SK-N-SH (cell line): ENCODE results near the gene P4HA1. TPM values are rescaled to one million over a fixed set of nuclear protein-coding genes. Genes with fewer than 3 reads are reported as not detected.
A peak's percentile ranks its signal among the peaks of the same experiment; 100 is the strongest.

Experiments used
- CTCF ChIA-PET: fragments of 300-600, 350-600 bp; formaldehyde crosslinking; extraction: SDS; loops from one replicate; lab custom pipeline; 2021; lab: Yijun Ruan, JAX
- POLR2A ChIA-PET: fragments of 350-600 bp; sonication (Branson Sonifier 250); formaldehyde crosslinking; extraction: SDS; loops from one replicate; lab custom pipeline; 2020; ENCODE audit warnings: antibody characterized with exemption, inconsistent platforms; lab: Yijun Ruan, JAX
- DNase-seq: peaks from one replicate; pipeline ENCODE4 v3.0.0; 2012
- H2AFZ ChIP-seq: fragments of 200-600 bp; sonication (generic); 2 replicates; pipeline ENCODE4 v1.8.1; 2016; ENCODE audit warnings: antibody characterized with exemption, mild to moderate bottlenecking, low read depth
- H3F3A ChIP-seq: fragments of 200-600 bp; sonication (generic); replicated peaks from 2 replicates; pipeline ENCODE3; 2016; ENCODE audit warnings: antibody characterized with exemption, mild to moderate bottlenecking; ENCODE audit not compliant: insufficient read depth
- H3K27ac ChIP-seq, 2 experiments: fragments of 200-500 bp in 1 of 2; fragments of 200-600 bp in 1 of 2; sonication (Bioruptor generic) in 1 of 2; sonication (generic), shearing (Covaris generic) in 1 of 2; 2 replicates each; pipeline versions ENCODE4 v1.5.1 to v1.6.1; 2014 to 2016; ENCODE audit warnings: low read depth in 2 of 2, inconsistent platforms in 1 of 2, low read length in 1 of 2, mild to moderate bottlenecking in 1 of 2, mixed read lengths in 1 of 2
- H3K27me3 ChIP-seq: fragments of 200-600 bp; sonication (generic), shearing (Covaris generic); 2 replicates; pipeline ENCODE4 v1.6.1; 2016; ENCODE audit warnings: mixed run types; ENCODE audit not compliant: insufficient read depth
- H3K36me3 ChIP-seq, 2 experiments: fragments of 200-500 bp in 1 of 2; fragments of 200-600 bp in 1 of 2; sonication (Bioruptor generic) in 1 of 2; sonication (generic) in 1 of 2; replicated peaks in 1 of 2; 2 replicates each; pipeline versions ENCODE3 to v1.5.1; 2014 to 2016; ENCODE audit warnings: low read length in 1 of 2, mild to moderate bottlenecking in 1 of 2; ENCODE audit not compliant: insufficient read depth in 2 of 2, control insufficient read depth in 1 of 2
- H3K4me1 ChIP-seq, 2 experiments: fragments of 200-500 bp in 1 of 2; fragments of 200-600 bp in 1 of 2; sonication (Bioruptor generic) in 1 of 2; sonication (generic), shearing (Covaris generic) in 1 of 2; 2 replicates each; pipeline versions ENCODE4 v1.5.1 to v1.6.1; 2014 to 2016; ENCODE audit warnings: low read depth in 1 of 2, low read length in 1 of 2, mixed run types in 1 of 2; ENCODE audit not compliant: insufficient read depth in 2 of 2, control insufficient read depth in 1 of 2
- H3K4me2 ChIP-seq: fragments of 200-600 bp; sonication (generic), shearing (Covaris generic); 2 replicates; pipeline ENCODE4 v1.6.1; 2017; ENCODE audit warnings: mixed run types
- H3K4me3 ChIP-seq, 2 experiments: fragments of 200-500 bp in 1 of 2; fragments of 200-600 bp in 1 of 2; sonication (Bioruptor generic) in 1 of 2; sonication (generic), shearing (Covaris generic) in 1 of 2; 2 replicates each; pipeline versions ENCODE4 v1.5.1 to v1.8.1; 2014 to 2016; ENCODE audit warnings: low read depth in 2 of 2, inconsistent platforms in 1 of 2, low read length in 1 of 2, mild to moderate bottlenecking in 1 of 2, mixed read lengths in 1 of 2, moderate library complexity in 1 of 2
- H3K79me2 ChIP-seq: fragments of 200-600 bp; sonication (generic); 2 replicates; pipeline ENCODE4 v1.8.1; 2017; ENCODE audit warnings: mild to moderate bottlenecking; ENCODE audit not compliant: insufficient read depth
- H3K9ac ChIP-seq: fragments of 200-600 bp; sonication (generic); 2 replicates; pipeline ENCODE4 v1.6.1; 2017; ENCODE audit warnings: mixed run types
- H3K9me2 ChIP-seq: fragments of 200-600 bp; sonication (generic); 2 replicates; pipeline ENCODE4 v1.6.1; 2017; ENCODE audit warnings: mixed run types
- H3K9me3 ChIP-seq: fragments of 200-600 bp; sonication (generic); 2 replicates; pipeline ENCODE4 v1.6.1; 2017; ENCODE audit warnings: mixed run types, mild to moderate bottlenecking, moderate library complexity
- H4K20me1 ChIP-seq: fragments of 200-600 bp; sonication (generic); 2 replicates; pipeline ENCODE4 v1.6.1; 2017; ENCODE audit warnings: mild to moderate bottlenecking, mixed run types; ENCODE audit not compliant: insufficient read depth
- CHD2 ChIP-seq: fragments of 150-350 bp; IDR thresholded peaks from 2 replicates; pipeline ENCODE4 v1.6.1; 2018; ENCODE audit warnings: low read length; ENCODE audit not compliant: partially characterized antibody
- CTCF ChIP-seq: fragments of 200-600 bp; sonication (generic); IDR thresholded peaks from 2 replicates; pipeline ENCODE4 v1.6.1; 2017; ENCODE audit warnings: antibody characterized with exemption, mild to moderate bottlenecking, moderate library complexity
- ELF1 ChIP-seq: IDR thresholded peaks from 2 replicates; pipeline ENCODE4 v1.4.0; 2012
- EP300 ChIP-seq, 2 experiments: IDR thresholded peaks; 2 replicates each; pipeline versions ENCODE4 v1.4.0 to v1.6.1; 2012; ENCODE audit warnings: borderline replicate concordance in 1 of 2, low read depth in 1 of 2, low read length in 1 of 2
- EZH2phosphoT487 ChIP-seq: fragments of 200-600 bp; sonication (generic); IDR thresholded peaks from 2 replicates; pipeline ENCODE4 v1.6.1; 2017; ENCODE audit warnings: low read depth, mixed run types, mild to moderate bottlenecking, antibody characterized with exemption, moderate library complexity, borderline replicate concordance
- FOSL2 ChIP-seq: IDR thresholded peaks from 2 replicates; pipeline ENCODE4 v1.4.0; 2012; ENCODE audit warnings: low read depth, mild to moderate bottlenecking, moderate library complexity, borderline replicate concordance
- FOXJ3 ChIP-seq: sonication (generic); formaldehyde crosslinking; IDR thresholded peaks from 2 replicates; pipeline ENCODE4 v1.5.1; 2020; ENCODE audit warnings: mild to moderate bottlenecking, missing genetic modification reagents
- GATA2 ChIP-seq: sonication (generic); formaldehyde crosslinking; IDR thresholded peaks from 2 replicates; pipeline ENCODE4 v1.5.0; 2020; ENCODE audit warnings: mild to moderate bottlenecking, missing genetic modification reagents
- MAX ChIP-seq: IDR thresholded peaks from 2 replicates; pipeline ENCODE4 v1.4.0; 2012; ENCODE audit warnings: low read depth
- MXI1 ChIP-seq: IDR thresholded peaks from 2 replicates; pipeline ENCODE4 v1.6.1; 2012; ENCODE audit warnings: mild to moderate bottlenecking, low read depth, low read length, improper control_type of control experiment
- NRF1 ChIP-seq: IDR thresholded peaks from 2 replicates; pipeline ENCODE4 v1.6.1; 2012; ENCODE audit warnings: low read depth, mild to moderate bottlenecking, low read length
- POLR2AphosphoS5 ChIP-seq: IDR thresholded peaks from 2 replicates; pipeline ENCODE4 v1.6.1; 2012; ENCODE audit warnings: low read depth, low read length
- RCOR1 ChIP-seq: fragments of 150-350 bp; IDR thresholded peaks from 2 replicates; pipeline ENCODE4 v1.6.1; 2017; ENCODE audit warnings: antibody characterized with exemption, low read length
- RFX5 ChIP-seq: IDR thresholded peaks from 2 replicates; pipeline ENCODE4 v1.6.1; 2012; ENCODE audit warnings: mild to moderate bottlenecking, improper control_type of control experiment, low read length
- TAF1 ChIP-seq: IDR thresholded peaks from 2 replicates; pipeline ENCODE4 v1.6.1; 2012; ENCODE audit warnings: low read depth, mild to moderate bottlenecking, low read length, moderate library complexity, borderline replicate concordance
- TCF12 ChIP-seq: IDR thresholded peaks from 2 replicates; pipeline ENCODE4 v1.4.0; 2012
- TEAD4 ChIP-seq: IDR thresholded peaks from 2 replicates; pipeline ENCODE4 v1.4.0; 2012; ENCODE audit warnings: mild to moderate bottlenecking, borderline replicate concordance; ENCODE audit not compliant: insufficient read depth
- USF1 ChIP-seq: IDR thresholded peaks from 2 replicates; pipeline ENCODE4 v1.4.0; 2012; ENCODE audit warnings: low read depth, borderline replicate concordance
- USF2 ChIP-seq: fragments of 150-350 bp; IDR thresholded peaks from 2 replicates; pipeline ENCODE4 v1.6.1; 2017; ENCODE audit warnings: antibody characterized with exemption, low read length, low read depth, borderline replicate concordance
- WGBS: methylation state at CpG from one replicate; pipeline ENCODE4 v1.1.6; 2017; ENCODE audit warnings: low lambda C conversion rate; 5-methylcytosine and 5-hydroxymethylcytosine counted together
- polyA plus RNA-seq, 3 experiments: library from polyadenylated mRNA; depleted of rRNA; stranded (reverse); fragments of >200 nt; gene quantifications; 2 replicates each; pipeline ENCODE4 v1.2.3, GENCODE V29; 2012

The P4HA1 gene
- polyA plus RNA-seq, 1 of the 3 experiments (the other 2 are of a cell fraction), result 34.8 TPM

GRCh38 chr10:73097305-73097670 is 622 bp upstream of the P4HA1 start:
- no peaks in the 10 kb centered on the region for H4K20me1 ChIP-seq
- peaks cover 35% of the 10 kb centered on the region for H3K79me2 ChIP-seq
- H3K4me1 ChIP-seq, result peaks cover 4% of the 10 kb centered on the region in 2 experiments; a peak in 3 of 4 replicates
- peak overlapping the region; percentile 87 for H2AFZ ChIP-seq
- peak overlapping the region; percentile 68 for H3K9ac ChIP-seq
- peak overlapping the region; percentile 91 to 97 for H3K27ac ChIP-seq
- peaks cover 29% of the 10 kb centered on the region for H3F3A ChIP-seq
- no peaks in the 10 kb centered on the region for H3K27me3 ChIP-seq
- no peaks in the 10 kb centered on the region for H3K9me3 ChIP-seq
- peak overlapping the region; percentile 44 to 87 for H3K4me3 ChIP-seq
- peak overlapping the region; percentile 61 for H3K4me2 ChIP-seq
- TF ChIP-seq GATA2 (CRISPR knock-in tag) (peak; percentile 32; the same call in 1 of the 2 replicates), RFX5 (no peak)
- TF ChIP-seq, all 33 proteins: peak for 1
- ChIA-PET POLR2A (interaction anchor here (1.0 to 2.7 kb wide), 3 partner anchors 9 to 405 kb away, joined by 3 to 16 read pairs (median 3); partner anchors contain the start of genes MCU and NUDT13), CTCF (interaction anchor here (0.6 to 2.2 kb wide), 9 partner anchors 9 to 62 kb away, joined by 3 to 19 read pairs (median 3); partner anchors contain the start of gene NUDT13)
- H3K36me3 ChIP-seq, result no peaks in the 10 kb centered on the region
- peak; percentile 12 for DNase-seq
- no peaks in the 10 kb centered on the region for H3K9me2 ChIP-seq
- 59% methylated on average over 4 of the region's 4 CpGs for WGBS

- H3K9me3 ChIP-seq, result no peaks in the 10 kb centered on the region
- H3K4me3 ChIP-seq, result peak overlapping the region; percentile 84 to 87
- H3K4me2 ChIP-seq, result peak overlapping the region; percentile 88
- 2% methylated on average over 25 of the region's 29 CpGs for WGBS
- H3K36me3 ChIP-seq, result peaks cover 0 to 4% of the 10 kb centered on the region in 2 experiments
- H3K9me2 ChIP-seq, result no peaks in the 10 kb centered on the region
- DNase-seq, result peak; percentile 59
- ChIA-PET CTCF (interaction anchor here (0.7 to 2.2 kb wide), 11 partner anchors 13 to 732 kb away, joined by 3 to 19 read pairs (median 3); partner anchors contain the start of gene NUDT13), POLR2A (interaction anchor here (1.5 to 2.7 kb wide), 2 partner anchors 14 to 404 kb away, joined by 3 to 16 read pairs; partner anchors contain the start of genes MCU and NUDT13)
- no peaks in the 10 kb centered on the region for H3K27me3 ChIP-seq
- H2AFZ ChIP-seq, result peak overlapping the region; percentile 80
- TF ChIP-seq FOSL2 (no peak), CTCF (no peak), TCF12 (no peak), TAF1 (peak; percentile 18; the same call in 1 of the 2 replicates), EZH2phosphoT487 (no peak), NRF1 (no peak), RCOR1 (no peak), USF1 (no peak), TEAD4 (no peak), FOXJ3 (no peak), POLR2AphosphoS5 (0 out of 2 replicates have a peak, but pooled peaks have one; percentile 6), EP300 (IDR thresholded peaks at IDR 0.05; ENCODE audit: borderline replicate concordance in 1 of 2, low read depth in 1 of 2, low read length in 1 of 2) (no peak), USF2 (no peak), ELF1 (no peak), CHD2 (no peak), MAX (peak; percentile 15), MXI1 (no peak; the same call in 1 of the 2 replicates)
- 0 out of 2 replicates have a peak, but pooled peaks cover 3% of the 10 kb centered on the region for H4K20me1 ChIP-seq
- peaks cover 29% of the 10 kb centered on the region for H3F3A ChIP-seq
- peak overlapping the region; percentile 92 for H3K9ac ChIP-seq
- peak overlapping the region; percentile 96 to 97 for H3K27ac ChIP-seq
- peaks cover 4% of the 10 kb centered on the region in 2 experiments; a peak in 3 of 4 replicates for H3K4me1 ChIP-seq
- peaks cover 48% of the 10 kb centered on the region for H3K79me2 ChIP-seq
Observed at GRCh38 chr10:73096041-73096448, 621 bp downstream of the P4HA1 start.
